Measurements from ENCODE around the gene DPP10.

The DPP10 gene

DNA sequence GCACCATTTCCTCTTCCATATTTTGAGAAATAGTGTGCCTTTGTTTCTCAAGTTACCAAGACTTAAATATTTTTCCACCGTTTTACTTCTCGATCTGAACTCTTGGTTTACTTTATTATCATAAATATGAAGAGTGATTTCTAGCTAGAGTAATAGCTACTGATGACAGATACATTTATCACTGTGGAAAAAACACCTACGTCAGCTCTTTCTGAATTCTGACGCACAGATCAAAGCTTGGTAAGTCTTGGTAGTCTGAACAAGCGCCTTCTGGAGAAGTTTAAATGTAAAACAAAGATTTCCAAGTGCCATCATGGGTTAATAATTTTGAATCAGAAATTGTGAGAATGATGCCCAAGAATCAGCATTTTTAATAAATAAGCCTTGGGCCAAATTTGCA is 367.7 kb downstream of the DPP10 start:
- no peak for DNase-seq (ENCODE audit: low read depth)

GRCh38 chr2:114812261-114812660 is 369.8 kb downstream of the DPP10 start:
- DNase-seq (ENCODE audit: low read depth): no peak

- no peak for DNase-seq (ENCODE audit: low read depth)
These were observed 371.9 kb downstream of the DPP10 start for GRCh38 chr2:114814355-114814754.

DNA sequence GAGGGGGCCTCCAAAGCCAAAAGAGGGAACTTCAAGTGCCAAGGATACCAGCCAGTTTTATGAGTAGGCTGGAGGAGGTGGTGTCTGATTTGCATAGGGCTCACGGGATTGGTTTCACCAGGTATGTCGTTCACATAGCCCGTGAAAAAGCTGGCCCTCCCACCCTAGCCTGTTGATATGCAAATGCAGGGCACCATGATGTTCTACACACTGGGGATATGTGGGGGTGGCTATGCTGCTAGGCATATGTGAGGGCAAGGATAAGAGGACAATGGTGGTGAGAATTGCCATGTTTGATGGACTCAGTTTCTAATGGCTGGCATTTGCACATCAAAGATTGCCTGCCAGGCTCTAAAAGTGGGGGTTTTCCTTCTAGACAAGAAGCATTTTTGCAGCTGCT is 378.6 kb downstream of the DPP10 start:
- DNase-seq (ENCODE audit: low read depth): no peak

GRCh38 chr2:114843963-114844362 is 401.5 kb downstream of the DPP10 start:
- DNase-seq (ENCODE audit: low read depth): no peak

DNA sequence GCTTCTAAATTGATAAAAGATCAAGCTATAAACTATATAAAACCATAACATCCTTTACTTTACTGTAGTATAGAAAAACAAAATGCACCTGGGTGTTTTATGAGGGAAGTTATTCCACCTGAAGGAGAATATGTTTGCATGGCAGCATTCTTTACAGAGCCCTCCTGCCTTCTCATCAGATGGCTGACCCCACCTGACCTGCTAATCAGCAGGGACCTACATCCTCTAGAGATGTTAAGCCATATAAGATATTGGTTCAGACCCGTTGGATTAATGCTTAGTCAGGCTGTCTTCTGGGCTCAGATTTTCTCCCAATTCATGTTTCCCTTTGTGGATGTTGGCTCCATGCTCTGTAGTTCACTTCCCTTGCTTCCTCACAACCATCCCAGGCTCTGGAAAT is 414.8 kb downstream of the DPP10 start:
- DNase-seq (ENCODE audit: low read depth): no peak

- DNase-seq (ENCODE audit: low read depth): no peak
These were observed 417.5 kb downstream of the DPP10 start for GRCh38 chr2:114859726-114860510.

- no peak for DNase-seq (ENCODE audit: low read depth)
These were observed 419.8 kb downstream of the DPP10 start for GRCh38 chr2:114862243-114862642.

DNA sequence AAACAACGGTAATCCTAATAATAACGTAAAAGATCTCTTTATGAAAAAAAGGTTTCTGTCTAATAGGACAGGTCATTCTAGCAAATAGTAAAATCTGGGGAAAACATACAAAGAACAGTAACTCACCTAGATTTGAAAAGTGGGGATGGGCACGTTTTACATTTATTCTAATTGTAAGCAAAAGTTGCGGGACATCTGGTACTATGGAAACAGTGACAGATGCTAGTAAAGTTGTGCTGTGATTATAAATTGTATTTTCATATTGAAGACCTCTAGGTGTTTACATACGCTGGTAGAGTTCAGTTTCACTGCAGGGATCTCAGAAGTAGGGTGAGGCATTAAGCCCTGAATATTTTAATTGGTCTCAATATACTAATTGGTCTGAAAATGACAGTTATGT is 422.5 kb downstream of the DPP10 start:
- no peak for DNase-seq (ENCODE audit: low read depth)

DNA sequence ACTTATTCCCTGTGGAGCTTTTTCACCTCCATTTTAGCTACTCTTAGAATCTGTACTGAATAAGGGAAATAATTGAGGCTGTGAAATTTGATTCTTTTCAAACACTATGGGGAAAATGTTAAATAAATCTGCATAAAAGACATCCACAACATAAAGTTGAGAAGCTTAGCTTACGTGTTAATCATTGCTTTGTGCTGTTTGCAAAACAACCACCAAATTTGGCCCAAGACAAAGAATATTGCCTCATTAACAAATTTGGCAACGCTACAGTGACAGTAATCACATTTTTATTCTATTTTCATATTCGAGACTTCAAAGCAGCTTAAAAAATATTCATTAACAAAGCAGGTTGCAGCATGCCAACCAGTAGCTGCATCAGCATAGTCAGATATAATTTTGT is 437.6 kb downstream of the DPP10 start:
- DNase-seq (ENCODE audit: low read depth): no peak

GRCh38 chr2:114919985-114920384 is 477.5 kb downstream of the DPP10 start:
- no peak for DNase-seq (ENCODE audit: low read depth)

DNA sequence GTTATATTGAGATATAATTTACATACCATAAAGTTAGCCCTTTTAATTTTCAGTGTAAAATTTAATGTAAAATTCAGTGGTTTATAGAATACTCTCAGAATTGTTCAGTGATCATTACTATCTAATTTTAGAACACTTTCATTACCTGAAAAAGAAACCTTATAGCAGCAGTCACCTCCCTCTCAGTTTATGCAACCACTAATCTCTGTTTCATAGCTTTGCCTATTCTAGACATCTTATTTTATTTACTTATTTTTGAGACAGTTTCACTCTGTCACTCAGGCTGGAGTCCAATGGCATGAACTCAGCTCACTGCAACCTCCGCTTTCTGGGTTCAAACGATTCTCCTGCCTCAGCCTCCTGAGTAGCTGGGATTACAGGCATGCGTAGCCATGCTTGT is 479.6 kb downstream of the DPP10 start:
- no peak for DNase-seq (ENCODE audit: low read depth)

- DNase-seq (ENCODE audit: low read depth): no peak
These were observed 483.1 kb downstream of the DPP10 start for GRCh38 chr2:114925296-114926255.

DNA sequence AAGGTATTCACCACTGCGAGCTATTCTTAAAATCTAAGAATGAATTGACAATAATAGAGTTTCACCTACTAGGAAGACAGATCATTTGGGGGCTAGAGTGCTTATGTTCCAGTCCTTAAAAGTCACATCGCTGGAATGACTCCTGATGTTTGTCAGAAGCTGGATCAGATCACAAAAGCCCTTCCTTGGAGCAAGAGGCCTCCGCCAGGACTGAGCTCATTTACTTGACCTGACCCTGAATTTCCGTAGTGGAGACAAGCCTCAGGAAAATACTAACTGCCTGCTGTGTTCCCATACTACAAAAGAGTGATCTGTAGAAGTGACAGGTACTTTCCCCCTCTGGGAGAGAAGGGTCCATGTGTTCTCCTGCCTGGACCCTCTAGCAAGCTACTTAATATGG is 483.9 kb downstream of the DPP10 start:
- no peak for DNase-seq (ENCODE audit: low read depth)

DNA sequence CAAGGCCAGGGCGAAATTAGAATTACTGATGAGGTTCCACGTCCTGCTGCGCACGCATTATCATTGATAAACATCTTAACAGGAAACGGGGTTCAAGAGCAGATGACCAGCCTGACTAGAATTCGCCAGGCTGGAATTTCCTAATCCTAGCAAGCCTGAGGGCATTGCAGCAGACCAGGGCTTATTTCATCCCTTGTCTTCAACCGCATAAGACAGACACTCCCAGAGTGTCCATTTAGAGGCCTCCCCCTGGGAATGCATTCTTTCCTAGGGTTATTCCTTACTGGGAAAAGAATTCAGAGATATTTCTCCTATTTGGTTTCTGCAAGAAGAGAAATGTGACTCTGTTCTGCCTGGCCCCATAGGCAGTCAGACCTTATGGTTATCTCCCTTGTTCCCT is 486.8 kb downstream of the DPP10 start:
- no peak for DNase-seq (ENCODE audit: low read depth)

DNA sequence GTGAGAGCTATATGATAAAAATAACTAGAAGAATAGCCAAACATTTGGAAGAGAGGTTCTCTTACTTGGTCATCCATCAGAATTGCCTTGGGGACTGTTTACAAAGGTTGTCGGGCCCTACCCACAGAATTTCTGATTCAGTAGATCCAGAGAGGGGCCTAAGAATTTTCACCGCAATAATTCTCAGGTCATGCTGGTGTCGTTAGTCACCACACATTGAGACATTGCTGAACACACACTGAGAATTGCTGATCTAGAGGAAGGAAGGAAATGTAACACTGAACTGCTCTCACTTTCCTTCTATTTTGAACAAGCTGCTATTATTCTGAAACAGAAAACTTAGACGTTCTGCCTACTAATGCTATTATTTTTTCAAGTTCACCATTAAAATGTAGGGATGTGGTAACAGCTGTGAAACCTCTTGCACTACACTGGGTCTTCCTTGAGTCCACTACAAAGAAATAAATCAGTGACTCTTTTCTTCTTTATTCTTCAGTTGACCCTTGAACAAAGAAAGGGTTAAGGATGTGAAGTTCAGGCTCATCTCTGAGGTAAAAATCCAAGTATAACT is 491.3 kb downstream of the DPP10 start:
- DNase-seq (ENCODE audit: low read depth): no peak

- no peak for DNase-seq (ENCODE audit: low read depth)
These were observed 492.6 kb downstream of the DPP10 start for GRCh38 chr2:114935031-114935430.

- DNase-seq (ENCODE audit: low read depth): no peak
These were observed 495.0 kb downstream of the DPP10 start for GRCh38 chr2:114937366-114937930.

GRCh38 chr2:114940785-114941458 is 498.5 kb downstream of the DPP10 start:
- no peak for DNase-seq (ENCODE audit: low read depth)

DNA sequence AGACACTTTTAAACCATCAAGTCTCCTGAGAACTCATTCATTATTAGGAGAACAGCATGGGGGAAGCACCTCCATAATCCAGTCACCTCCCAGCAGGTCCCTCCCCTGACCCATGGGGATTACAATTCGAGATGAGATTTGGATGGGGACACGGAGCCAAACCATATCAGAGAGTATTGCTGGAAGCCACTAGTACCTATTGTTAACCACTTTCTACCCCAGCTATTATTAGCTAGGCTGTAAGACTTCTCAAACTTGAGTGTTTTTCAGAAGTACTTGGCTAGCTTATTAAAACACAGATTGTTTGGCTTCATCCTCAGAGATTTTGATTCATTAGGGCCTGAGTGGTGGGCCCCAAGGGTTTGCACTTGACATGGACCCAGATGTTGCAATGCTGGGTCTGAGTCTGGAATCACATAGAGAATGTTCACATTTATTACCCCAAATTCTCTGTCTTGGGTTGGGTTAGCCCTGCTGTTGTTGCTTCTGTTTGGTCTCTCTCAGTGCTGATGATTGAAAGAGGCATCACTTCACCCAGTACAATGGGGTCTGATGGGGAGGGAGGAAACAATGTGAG is 506.9 kb downstream of the DPP10 start:
- DNase-seq (ENCODE audit: low read depth): no peak

DNA sequence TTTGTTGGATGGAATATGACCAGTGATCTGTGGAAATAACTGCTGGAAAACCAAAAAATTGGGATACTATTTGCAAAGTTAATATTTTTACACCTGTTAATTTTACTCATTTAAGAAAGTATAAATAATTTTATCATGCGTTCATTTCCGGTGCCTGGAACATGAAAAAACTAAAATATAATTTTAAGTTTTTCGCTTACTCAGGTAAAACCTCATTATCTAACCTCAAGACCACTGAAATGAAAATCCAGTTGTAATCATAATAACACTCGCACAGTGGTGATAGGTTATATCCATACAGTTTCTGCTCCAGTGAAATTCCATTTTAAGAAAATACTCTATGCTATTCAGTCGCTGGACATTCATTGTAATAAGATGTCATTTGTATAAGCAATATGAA is 517.9 kb downstream of the DPP10 start:
- no peak for DNase-seq (ENCODE audit: low read depth)

DNA sequence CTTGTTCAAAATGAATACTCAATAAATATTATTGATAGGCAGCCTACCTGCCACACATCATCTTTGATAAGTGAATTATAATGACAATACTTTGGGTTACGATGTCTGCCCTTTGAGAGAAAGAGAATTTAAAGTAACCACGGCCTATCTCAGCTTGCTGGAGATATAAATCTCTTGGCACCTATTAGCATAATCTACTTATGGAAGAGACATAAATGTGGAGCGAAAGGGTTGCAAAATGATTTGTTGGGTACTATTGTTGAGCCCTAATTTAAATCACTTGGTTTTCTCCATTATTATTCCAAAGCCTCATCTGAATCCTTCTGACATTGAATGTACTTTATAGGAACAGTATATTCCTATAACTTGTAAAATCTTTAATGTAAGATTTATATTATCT is 520.1 kb downstream of the DPP10 start:
- DNase-seq (ENCODE audit: low read depth): no peak
